ENCODE data around the gene PPFIA2.

DNA sequence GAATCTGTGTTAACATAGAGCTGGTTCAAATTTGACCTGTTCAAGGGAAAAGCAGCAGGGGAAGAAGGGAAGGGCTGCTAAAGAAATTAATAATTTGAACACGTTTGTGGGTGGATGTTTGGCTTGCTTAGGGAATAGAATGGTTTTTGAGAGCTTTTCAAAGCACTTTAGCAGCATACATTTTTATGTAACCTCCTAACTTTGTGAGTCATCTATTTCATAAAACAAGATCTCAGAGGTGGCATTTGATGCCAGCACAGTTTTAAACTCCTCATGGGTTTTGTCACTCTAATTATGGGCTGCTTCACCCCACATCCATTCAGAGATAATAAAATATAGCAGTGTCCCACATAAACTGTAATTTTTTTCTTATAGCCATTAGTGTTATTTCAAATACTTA is 537.5 kb downstream of the PPFIA2 start:
- TF ChIP-seq, protein P1, sequence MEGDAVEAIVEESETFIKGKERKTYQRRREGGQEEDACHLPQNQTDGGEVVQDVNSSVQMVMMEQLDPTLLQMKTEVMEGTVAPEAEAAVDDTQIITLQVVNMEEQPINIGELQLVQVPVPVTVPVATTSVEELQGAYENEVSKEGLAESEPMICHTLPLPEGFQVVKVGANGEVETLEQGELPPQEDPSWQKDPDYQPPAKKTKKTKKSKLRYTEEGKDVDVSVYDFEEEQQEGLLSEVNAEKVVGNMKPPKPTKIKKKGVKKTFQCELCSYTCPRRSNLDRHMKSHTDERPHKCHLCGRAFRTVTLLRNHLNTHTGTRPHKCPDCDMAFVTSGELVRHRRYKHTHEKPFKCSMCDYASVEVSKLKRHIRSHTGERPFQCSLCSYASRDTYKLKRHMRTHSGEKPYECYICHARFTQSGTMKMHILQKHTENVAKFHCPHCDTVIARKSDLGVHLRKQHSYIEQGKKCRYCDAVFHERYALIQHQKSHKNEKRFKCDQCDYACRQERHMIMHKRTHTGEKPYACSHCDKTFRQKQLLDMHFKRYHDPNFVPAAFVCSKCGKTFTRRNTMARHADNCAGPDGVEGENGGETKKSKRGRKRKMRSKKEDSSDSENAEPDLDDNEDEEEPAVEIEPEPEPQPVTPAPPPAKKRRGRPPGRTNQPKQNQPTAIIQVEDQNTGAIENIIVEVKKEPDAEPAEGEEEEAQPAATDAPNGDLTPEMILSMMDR (IDR thresholded peaks at IDR 0.05): no peak
- TF ChIP-seq POLR2A (IDR thresholded peaks at IDR 0.05): no peak

Measured in Peyer's patch (tissue), 4 donors.